ENCODE measurements around the gene UPP1. TPM values are rescaled to one million over a fixed set of nuclear protein-coding genes. Genes with fewer than 3 reads are reported as not detected.

The UPP1 gene
- 21.1 TPM for total RNA-seq

DNA sequence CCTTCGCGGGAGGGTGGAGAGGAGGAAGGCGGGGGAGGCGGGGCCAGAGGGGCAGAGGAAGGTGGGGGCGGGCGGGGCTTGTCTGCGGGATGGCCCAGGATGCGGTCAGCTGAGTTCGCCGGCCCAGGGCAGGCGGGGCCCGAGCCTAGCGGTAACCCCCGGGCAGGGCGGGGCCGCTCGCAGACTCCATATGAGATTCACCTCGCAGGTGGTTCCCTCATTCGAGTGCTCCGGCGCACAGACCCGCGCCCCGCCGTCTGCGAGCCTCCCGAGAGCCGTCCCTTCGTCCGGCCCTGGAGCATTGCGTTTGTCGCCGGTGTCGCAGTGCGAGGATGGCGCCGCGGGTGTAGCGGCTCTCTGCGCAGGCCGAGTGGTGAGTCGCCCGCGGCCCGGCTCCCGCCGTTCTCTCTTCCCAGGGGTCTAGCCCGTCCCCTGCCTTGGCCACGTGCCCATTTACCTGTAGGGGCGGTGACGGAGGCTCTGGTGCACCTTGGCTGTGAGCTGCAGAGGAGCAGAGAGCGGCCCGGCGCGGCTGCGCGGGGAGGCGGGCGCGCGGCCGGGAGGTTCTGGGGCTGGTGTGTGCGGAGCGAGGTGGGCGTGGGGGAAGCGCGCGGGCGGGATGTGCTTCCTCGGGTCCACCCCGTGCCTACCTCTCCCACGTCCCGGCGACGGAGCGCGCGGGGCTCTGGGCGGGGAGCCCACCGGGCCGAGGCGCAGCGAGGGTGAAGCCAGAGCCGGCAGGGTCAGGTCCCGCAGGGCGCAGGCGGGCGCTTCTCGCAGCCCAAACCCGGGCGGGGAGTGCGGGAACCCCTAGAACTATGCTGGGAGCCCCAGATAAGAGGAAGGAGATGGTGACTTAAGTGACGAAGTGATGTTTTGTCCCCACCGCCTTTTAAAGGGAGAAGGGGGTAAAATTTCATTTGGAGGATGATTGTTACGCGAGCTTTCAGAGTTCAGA is at the start of gene UPP1:
UPP1 (plus strand) TSS at position 220 of the 958 bp plus-strand sequence. CDS start 5,519 bp downstream, outside the sequence.
- no peaks in the 10 kb centered on the region for H3K27me3 ChIP-seq

DNA sequence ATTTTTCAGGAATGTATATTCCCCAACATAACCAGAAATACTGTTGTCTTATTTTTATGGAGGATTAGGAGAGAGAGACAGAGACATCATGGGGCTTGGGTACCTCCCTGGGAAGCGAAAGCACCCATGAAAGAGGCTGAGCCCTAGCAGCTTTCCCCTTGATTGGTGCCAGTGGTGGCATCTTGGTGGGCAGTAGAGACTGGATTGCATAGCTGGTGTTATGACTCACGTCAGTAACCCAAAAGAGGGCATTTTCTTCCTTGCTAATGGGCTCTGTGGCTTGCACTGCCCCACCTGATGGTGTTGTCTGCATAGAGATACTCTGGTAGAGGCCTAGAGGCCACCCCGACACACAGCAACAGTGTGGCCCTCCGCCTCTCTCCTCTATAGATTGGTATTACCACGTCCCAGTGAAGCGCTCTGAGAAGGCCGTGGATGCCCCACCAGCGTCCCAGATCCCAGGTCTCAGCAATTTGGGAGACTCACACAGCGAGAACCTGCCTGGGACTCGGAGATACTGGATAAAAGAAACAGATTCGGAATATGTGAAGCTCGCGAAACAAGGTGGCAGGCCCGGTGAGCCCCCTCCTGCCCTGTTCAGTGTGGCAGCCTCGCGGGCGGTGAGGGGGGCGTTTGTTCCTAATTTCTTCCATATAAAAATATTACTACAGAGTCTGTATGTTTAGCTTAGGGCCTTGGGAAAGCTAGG is 48.0 kb upstream of the UPP1 start:
- TF ChIP-seq CTCF (IDR thresholded peaks at IDR 0.05), result no peak
- Histone ChIP-seq H3K36me3 (no peaks in the 10 kb centered on the region), H3K27me3 (no peaks in the 10 kb centered on the region), H3K27ac (no peak overlapping the region), H3K4me3 (no peak overlapping the region), H3K9me3 (no peaks in the 10 kb centered on the region), H3K4me1 (peaks cover 0 to 1% of the 10 kb centered on the region in 2 donors)
- no peak for DNase-seq (ENCODE audit: low spot score in 2 of 2)
- intact Hi-C loops (cut with DNase I), result no loop called here

More for the DNA sequence above, at the start of gene UPP1:
- H3K27ac ChIP-seq, result peak within 1 kb of the TSS; percentile 88 to 94
- H3K9me3 ChIP-seq, result no peaks in the 10 kb centered on the region
- intact Hi-C loops (cut with DNase I), result loop anchor here (1.0 to 10.0 kb wide), 5 partner anchors 55 to 517 kb away; partner anchors contain the start of genes C7orf57 and HUS1
- H3K4me1 ChIP-seq, result peaks cover 11 to 43% of the 10 kb centered on the region in 2 donors
- H3K4me3 ChIP-seq, result peak within 1 kb of the TSS; percentile 90 to 91
- no peak for TF ChIP-seq CTCF (IDR thresholded peaks at IDR 0.05)
- H3K36me3 ChIP-seq, result peaks cover 0 to 25% of the 10 kb centered on the region in 2 donors
- peak; percentile 75 to 96 for DNase-seq (ENCODE audit: low spot score in 2 of 2)

DNA sequence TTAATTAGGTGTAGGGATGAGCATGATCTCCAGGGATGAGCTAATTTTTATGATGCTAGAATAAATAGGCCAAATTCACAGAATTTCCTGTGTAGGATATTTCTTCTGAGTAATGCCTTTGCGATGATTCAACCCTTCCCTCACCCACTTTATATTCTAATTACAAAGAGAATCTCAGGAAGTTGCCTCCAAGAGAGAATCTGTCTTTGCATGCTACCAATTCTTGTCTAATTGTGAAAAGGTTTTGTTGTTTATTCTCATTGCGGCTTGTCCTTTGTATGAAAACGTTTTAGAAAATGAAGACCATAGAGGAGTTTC is 47.5 kb upstream of the UPP1 start:
- intact Hi-C loops (cut with DNase I), result no loop called here
- no peak for DNase-seq (ENCODE audit: low spot score in 2 of 2)
- Histone ChIP-seq H3K27ac (no peak overlapping the region), H3K9me3 (no peaks in the 10 kb centered on the region), H3K4me3 (no peak overlapping the region), H3K36me3 (no peaks in the 10 kb centered on the region), H3K27me3 (no peaks in the 10 kb centered on the region), H3K4me1 (no peaks in the 10 kb centered on the region)
- no peak for TF ChIP-seq CTCF (IDR thresholded peaks at IDR 0.05)

DNA sequence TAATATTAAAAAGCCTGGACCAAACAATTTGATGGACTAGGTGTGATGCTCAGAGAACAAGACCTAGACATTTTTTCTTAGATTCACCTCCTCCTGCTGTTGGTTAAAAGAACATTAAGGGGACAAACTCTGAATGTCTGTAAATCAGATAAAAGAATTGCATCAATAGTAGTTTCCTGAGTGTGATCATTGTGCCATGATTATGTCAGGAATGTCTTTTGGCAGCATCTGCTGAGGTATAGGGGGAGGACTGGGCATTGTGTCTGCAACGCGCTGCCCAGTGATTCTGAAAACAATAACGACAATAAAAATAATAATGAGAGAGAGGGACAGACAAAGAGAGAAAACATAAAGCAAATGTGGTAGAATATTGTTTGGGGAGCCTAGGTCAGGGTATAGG is 46.8 kb upstream of the UPP1 start:
- no peak overlapping the region for H3K4me3 ChIP-seq
- H3K36me3 ChIP-seq, result no peaks in the 10 kb centered on the region
- H3K4me1 ChIP-seq, result no peaks in the 10 kb centered on the region
- no peak for TF ChIP-seq CTCF (IDR thresholded peaks at IDR 0.05)
- no peak for DNase-seq (ENCODE audit: low spot score in 2 of 2)
- H3K9me3 ChIP-seq, result no peaks in the 10 kb centered on the region
- H3K27ac ChIP-seq, result no peak overlapping the region
- H3K27me3 ChIP-seq, result no peaks in the 10 kb centered on the region
- intact Hi-C loops (cut with DNase I), result no loop called here

- H3K4me3 ChIP-seq, result no peak overlapping the region
- no peaks in the 10 kb centered on the region for H3K9me3 ChIP-seq
- H3K27ac ChIP-seq, result no peak overlapping the region
- no peaks in the 10 kb centered on the region for H3K36me3 ChIP-seq
- no peak for TF ChIP-seq CTCF (IDR thresholded peaks at IDR 0.05)
- no peaks in the 10 kb centered on the region for H3K27me3 ChIP-seq
- DNase-seq (ENCODE audit: low spot score in 2 of 2), result no peak
- no peaks in the 10 kb centered on the region for H3K4me1 ChIP-seq
- intact Hi-C loops (cut with DNase I), result no loop called here
Measured at GRCh38 chr7:48042636-48043035, 46.4 kb upstream of the UPP1 start.

All from ascending aorta (tissue), 2 donors.